Parathyroid adenoma (tissue), 2 donors: ENCODE data around the gene NFKBIZ.
"Not testable (repeated sequence)": the region's sequence is repeated elsewhere in the genome, so short reads cannot be mapped to it uniquely, and the experiment has no call there.

ENCODE experiments used
- H2AFZ ChIP-seq: fragments of 300-600 bp; sonication (generic); one replicate; pipeline ENCODE4 v1.7.0; 2017; ENCODE audit warnings: antibody characterized with exemption, mild to moderate bottlenecking
- H3K27ac ChIP-seq: fragments of 300-600 bp; sonication (generic); one replicate; pipeline ENCODE4 v1.7.0; 2017
- H3K27me3 ChIP-seq: fragments of 300-600 bp; sonication (generic); one replicate; pipeline ENCODE4 v1.7.0; 2017; ENCODE audit warnings: low read length; ENCODE audit not compliant: control insufficient read depth, insufficient read depth
- H3K36me3 ChIP-seq: fragments of 300-600 bp; sonication (generic); one replicate; pipeline ENCODE4 v1.7.0; 2017; ENCODE audit warnings: low read length; ENCODE audit not compliant: control insufficient read depth, insufficient read depth
- H3K4me1 ChIP-seq: fragments of 300-600 bp; sonication (generic); one replicate; pipeline ENCODE4 v1.7.0; 2017; ENCODE audit warnings: control low read depth
- H3K4me2 ChIP-seq: fragments of 300-600 bp; sonication (generic); one replicate; pipeline ENCODE4 v1.7.0; 2017; ENCODE audit warnings: low read length
- H3K4me3 ChIP-seq: fragments of 300-600 bp; sonication (generic); one replicate; pipeline ENCODE4 v1.7.0; 2017; ENCODE audit warnings: low read depth, low read length
- H3K79me2 ChIP-seq: fragments of 300-600 bp; sonication (generic); one replicate; pipeline ENCODE4 v1.7.0; 2017; ENCODE audit warnings: control low read depth
- H3K9ac ChIP-seq: fragments of 300-600 bp; sonication (generic); one replicate; pipeline ENCODE4 v1.7.0; 2017; ENCODE audit warnings: mild to moderate bottlenecking
- H3K9me3 ChIP-seq: fragments of 300-600 bp; sonication (generic); one replicate; pipeline ENCODE4 v1.7.0; 2017; ENCODE audit warnings: low read length; ENCODE audit not compliant: control insufficient read depth
- TF ChIP-seq, protein P1 (sequence below): fragments of 300-600 bp; sonication (generic); IDR thresholded peaks from one replicate; pipeline ENCODE4 v1.7.0; 2017; ENCODE audit warnings: antibody characterized with exemption, mild to moderate bottlenecking
- donor health status: primary hyperparathyroidism.

Gene NFKBIZ

DNA sequence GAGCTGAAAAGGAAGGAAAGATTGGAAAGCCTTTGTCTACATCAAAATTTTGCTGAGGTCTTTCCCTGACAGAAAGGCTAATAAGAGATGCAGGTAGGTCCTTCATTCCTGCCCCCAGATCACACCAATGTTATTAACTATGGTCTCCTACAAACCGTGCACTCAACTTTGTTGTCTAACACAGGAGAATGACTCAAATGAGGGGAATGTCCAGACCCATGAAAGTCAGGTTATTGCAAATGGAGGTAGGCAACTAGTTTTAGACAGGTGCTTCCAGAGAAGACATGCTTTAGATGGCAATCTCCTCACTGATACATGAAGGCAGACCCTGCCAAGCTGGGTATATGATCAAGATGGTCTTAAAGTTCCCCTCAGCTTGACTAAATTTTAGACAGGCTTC lies 51.0 kb downstream of the NFKBIZ start:
- H3K4me1 ChIP-seq = no peaks in the 10 kb centered on the region
- H3K27me3 ChIP-seq = no peaks in the 10 kb centered on the region
- no peak overlapping the region for H3K9ac ChIP-seq
- no peak overlapping the region for H3K27ac ChIP-seq
- no peaks in the 10 kb centered on the region for H3K36me3 ChIP-seq
- H2AFZ ChIP-seq = no peak overlapping the region
- H3K4me2 ChIP-seq = no peak overlapping the region
- H3K79me2 ChIP-seq = no peaks in the 10 kb centered on the region
- H3K9me3 ChIP-seq = no peaks in the 10 kb centered on the region
- TF ChIP-seq, protein P1, sequence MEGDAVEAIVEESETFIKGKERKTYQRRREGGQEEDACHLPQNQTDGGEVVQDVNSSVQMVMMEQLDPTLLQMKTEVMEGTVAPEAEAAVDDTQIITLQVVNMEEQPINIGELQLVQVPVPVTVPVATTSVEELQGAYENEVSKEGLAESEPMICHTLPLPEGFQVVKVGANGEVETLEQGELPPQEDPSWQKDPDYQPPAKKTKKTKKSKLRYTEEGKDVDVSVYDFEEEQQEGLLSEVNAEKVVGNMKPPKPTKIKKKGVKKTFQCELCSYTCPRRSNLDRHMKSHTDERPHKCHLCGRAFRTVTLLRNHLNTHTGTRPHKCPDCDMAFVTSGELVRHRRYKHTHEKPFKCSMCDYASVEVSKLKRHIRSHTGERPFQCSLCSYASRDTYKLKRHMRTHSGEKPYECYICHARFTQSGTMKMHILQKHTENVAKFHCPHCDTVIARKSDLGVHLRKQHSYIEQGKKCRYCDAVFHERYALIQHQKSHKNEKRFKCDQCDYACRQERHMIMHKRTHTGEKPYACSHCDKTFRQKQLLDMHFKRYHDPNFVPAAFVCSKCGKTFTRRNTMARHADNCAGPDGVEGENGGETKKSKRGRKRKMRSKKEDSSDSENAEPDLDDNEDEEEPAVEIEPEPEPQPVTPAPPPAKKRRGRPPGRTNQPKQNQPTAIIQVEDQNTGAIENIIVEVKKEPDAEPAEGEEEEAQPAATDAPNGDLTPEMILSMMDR = no peak
- no peak overlapping the region for H3K4me3 ChIP-seq

DNA sequence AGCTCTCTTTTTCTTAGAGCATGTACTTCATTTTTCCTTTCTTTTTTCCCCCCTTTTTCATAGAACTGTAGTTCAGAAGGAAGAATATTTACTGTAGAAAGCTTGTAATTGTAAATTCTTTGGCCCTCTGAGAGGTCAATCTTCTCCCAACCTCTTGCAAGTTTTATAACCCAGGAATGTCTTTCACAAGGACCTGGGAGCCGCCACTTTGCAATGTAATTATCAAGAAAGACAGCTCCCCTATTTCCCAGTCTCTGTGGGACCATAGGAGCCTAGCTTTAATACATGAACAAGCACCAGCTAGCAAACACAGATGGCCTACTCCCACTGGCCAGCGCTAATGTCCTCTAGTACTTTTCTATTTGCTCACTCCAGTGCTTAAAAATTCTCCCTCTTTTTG lies 51.4 kb downstream of the NFKBIZ start:
- no peak overlapping the region for H3K4me2 ChIP-seq
- TF ChIP-seq, protein P1 = no peak
- H3K4me1 ChIP-seq = no peaks in the 10 kb centered on the region
- no peaks in the 10 kb centered on the region for H3K27me3 ChIP-seq
- no peak overlapping the region for H3K27ac ChIP-seq
- no peak overlapping the region for H3K4me3 ChIP-seq
- no peak overlapping the region for H3K9ac ChIP-seq
- no peaks in the 10 kb centered on the region for H3K9me3 ChIP-seq
- no peaks in the 10 kb centered on the region for H3K36me3 ChIP-seq
- no peaks in the 10 kb centered on the region for H3K79me2 ChIP-seq
- no peak overlapping the region for H2AFZ ChIP-seq

DNA sequence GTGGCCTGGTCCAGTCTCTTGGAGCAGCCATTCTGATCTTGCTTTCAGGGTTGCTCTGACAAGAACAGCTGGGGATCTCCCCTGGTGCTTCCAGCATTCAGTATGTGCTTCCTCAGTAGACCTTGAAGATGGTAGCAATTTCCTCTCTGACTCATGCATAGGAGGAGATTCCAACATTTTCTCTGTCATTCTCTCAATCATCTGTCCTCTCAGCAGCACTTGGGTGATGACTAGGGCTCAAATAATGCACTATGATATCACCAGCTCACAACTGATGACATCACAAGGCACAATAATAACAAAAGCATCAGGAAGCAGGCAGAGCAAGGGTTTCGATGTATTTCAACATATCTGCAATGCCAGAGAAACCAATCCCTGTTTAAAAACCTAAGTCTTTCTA lies 52.7 kb downstream of the NFKBIZ start:
- Histone ChIP-seq H3K36me3 (no peaks in the 10 kb centered on the region), H3K27ac (no peak overlapping the region), H2AFZ (no peak overlapping the region), H3K4me3 (no peak overlapping the region), H3K27me3 (no peaks in the 10 kb centered on the region), H3K79me2 (no peaks in the 10 kb centered on the region), H3K4me1 (no peaks in the 10 kb centered on the region), H3K4me2 (no peak overlapping the region), H3K9me3 (no peaks in the 10 kb centered on the region), H3K9ac (no peak overlapping the region)
- TF ChIP-seq, protein P1 = no peak

DNA sequence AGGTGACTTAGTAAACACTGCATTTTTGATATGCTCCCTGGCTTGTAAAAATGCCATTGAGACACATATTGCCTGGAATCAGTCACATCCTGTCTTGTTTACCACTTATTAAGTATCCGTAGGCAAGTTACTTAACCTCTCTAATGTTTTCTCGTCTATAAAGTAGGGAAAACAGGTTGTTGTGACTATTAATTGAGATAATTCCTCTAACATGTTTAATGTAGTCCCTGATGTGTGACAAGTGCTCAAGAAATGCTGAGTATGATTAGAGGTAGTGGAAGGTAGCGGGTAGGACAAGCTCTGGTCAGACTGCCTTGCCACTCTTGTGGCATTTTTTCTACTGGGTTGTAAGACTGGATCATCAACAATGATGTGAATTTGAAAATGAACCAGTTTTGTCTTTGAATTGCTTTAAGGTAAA lies 54.1 kb downstream of the NFKBIZ start:
- H2AFZ ChIP-seq = no peak overlapping the region
- no peaks in the 10 kb centered on the region for H3K79me2 ChIP-seq
- no peak overlapping the region for H3K9ac ChIP-seq
- no peak overlapping the region for H3K4me2 ChIP-seq
- no peaks in the 10 kb centered on the region for H3K9me3 ChIP-seq
- no peaks in the 10 kb centered on the region for H3K36me3 ChIP-seq
- TF ChIP-seq, protein P1 = no peak
- no peaks in the 10 kb centered on the region for H3K27me3 ChIP-seq
- H3K4me3 ChIP-seq = no peak overlapping the region
- no peak overlapping the region for H3K27ac ChIP-seq
- no peaks in the 10 kb centered on the region for H3K4me1 ChIP-seq

DNA sequence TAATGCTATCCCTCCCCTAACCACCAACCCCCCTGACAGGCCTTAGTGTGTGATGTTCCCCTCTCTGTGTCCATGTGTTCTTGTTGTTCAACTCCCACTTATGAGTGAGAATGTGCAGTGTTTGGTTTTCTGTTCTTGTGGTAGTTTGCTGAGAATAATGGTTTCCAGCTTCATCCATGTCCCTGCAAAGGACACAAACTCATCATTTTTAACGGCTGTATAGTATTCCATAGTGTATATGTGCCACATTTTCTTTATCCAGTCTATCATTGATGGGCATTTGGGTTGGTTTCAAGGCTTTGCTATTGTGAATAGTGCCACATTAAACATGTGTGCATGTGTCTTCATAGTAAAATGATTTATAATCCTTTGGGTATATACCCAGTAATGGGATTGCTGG lies 56.3 kb downstream of the NFKBIZ start:
- not testable (repeated sequence) for H2AFZ ChIP-seq, H3K9ac ChIP-seq, H3K27ac ChIP-seq, H3K4me3 ChIP-seq, H3K4me2 ChIP-seq, H3K27me3 ChIP-seq, H3K4me1 ChIP-seq, H3K9me3 ChIP-seq, H3K79me2 ChIP-seq, H3K36me3 ChIP-seq
